Mesendoderm (in vitro differentiated cells): Measurements from ENCODE around the gene HCRTR2.
A peak's percentile ranks its signal among the peaks of the same experiment; 100 is the strongest.
"Not testable (repeated sequence)": the region's sequence is repeated elsewhere in the genome, so short reads cannot be mapped to it uniquely, and the experiment has no call there.

Experiments
- DNase-seq: peaks from one replicate; pipeline ENCODE4 v3.0.0; 2013
- H2AK5ac ChIP-seq: 2 replicates; pipeline ENCODE4 v1.6.1; 2013; ENCODE audit warnings: low read length, inconsistent platforms
- H2BK120ac ChIP-seq: 2 replicates; pipeline ENCODE4 v1.6.1; 2013; ENCODE audit warnings: low read depth, mild to moderate bottlenecking, low read length, moderate library complexity, mixed read lengths
- H2BK15ac ChIP-seq: replicated peaks from 2 replicates; pipeline ENCODE4 v1.6.1; 2013; ENCODE audit warnings: low read depth, mild to moderate bottlenecking, moderate library complexity
- H2BK5ac ChIP-seq: 2 replicates; pipeline ENCODE4 v1.6.1; 2013; ENCODE audit warnings: low read length, inconsistent platforms
- H3K18ac ChIP-seq: 2 replicates; pipeline ENCODE4 v1.6.1; 2013; ENCODE audit warnings: mild to moderate bottlenecking, low read length, mixed read lengths
- H3K23ac ChIP-seq: one replicate; pipeline ENCODE4 v1.6.1; 2013; ENCODE audit warnings: low read length
- H3K27ac ChIP-seq: 2 replicates; pipeline ENCODE4 v1.5.1; 2013; ENCODE audit warnings: low read depth, mild to moderate bottlenecking, inconsistent platforms, low read length, moderate library complexity
- H3K27me3 ChIP-seq: 2 replicates; pipeline ENCODE4 v1.6.1; 2013; ENCODE audit warnings: low read length, control low read depth, mild to moderate bottlenecking, inconsistent platforms; ENCODE audit not compliant: insufficient read depth, poor library complexity
- H3K36me3 ChIP-seq: 2 replicates; pipeline ENCODE4 v1.6.1; 2013; ENCODE audit warnings: low read length, inconsistent platforms; ENCODE audit not compliant: control insufficient read depth, insufficient read depth
- H3K4ac ChIP-seq: one replicate; pipeline ENCODE4 v1.6.1; 2013; ENCODE audit warnings: low read depth, mild to moderate bottlenecking, low read length, moderate library complexity
- H3K4me1 ChIP-seq: 2 replicates; pipeline ENCODE4 v1.6.1; 2013; ENCODE audit warnings: low read depth, low read length, inconsistent platforms; ENCODE audit not compliant: control insufficient read depth
- H3K4me2 ChIP-seq: 2 replicates; pipeline ENCODE4 v1.6.1; 2013; ENCODE audit warnings: low read length
- H3K4me3 ChIP-seq: 2 replicates; pipeline ENCODE4 v1.5.1; 2013; ENCODE audit warnings: mild to moderate bottlenecking, low read length
- H3K56ac ChIP-seq: one replicate; pipeline ENCODE4 v1.6.1; 2013; ENCODE audit warnings: low read length
- H3K79me1 ChIP-seq: 2 replicates; pipeline ENCODE4 v1.6.1; 2013; ENCODE audit warnings: low read length, inconsistent platforms
- H3K79me2 ChIP-seq: 2 replicates; pipeline ENCODE4 v1.6.1; 2013; ENCODE audit warnings: mild to moderate bottlenecking, low read length; ENCODE audit not compliant: control insufficient read depth, insufficient read depth
- H3K9ac ChIP-seq: 2 replicates; pipeline ENCODE4 v1.6.1; 2013; ENCODE audit warnings: low read length, inconsistent platforms
- H4K5ac ChIP-seq: one replicate; pipeline ENCODE4 v1.6.1; 2013; ENCODE audit warnings: low read length
- H4K8ac ChIP-seq: one replicate; pipeline ENCODE4 v1.6.1; 2013; ENCODE audit warnings: low read depth, mild to moderate bottlenecking, control low read depth, low read length, moderate library complexity
- WGBS: extraction: QIAGEN DNeasy Blood & Tissue Kit; methylation state at CpG from one replicate; pipeline ENCODE4 v1.1.7; 2013; ENCODE audit warnings: low lambda C conversion rate, missing lambda C conversion rate; ENCODE audit not compliant: insufficient coverage; ENCODE audit errors: extremely low coverage; 5-methylcytosine and 5-hydroxymethylcytosine counted together

Gene HCRTR2

DNA sequence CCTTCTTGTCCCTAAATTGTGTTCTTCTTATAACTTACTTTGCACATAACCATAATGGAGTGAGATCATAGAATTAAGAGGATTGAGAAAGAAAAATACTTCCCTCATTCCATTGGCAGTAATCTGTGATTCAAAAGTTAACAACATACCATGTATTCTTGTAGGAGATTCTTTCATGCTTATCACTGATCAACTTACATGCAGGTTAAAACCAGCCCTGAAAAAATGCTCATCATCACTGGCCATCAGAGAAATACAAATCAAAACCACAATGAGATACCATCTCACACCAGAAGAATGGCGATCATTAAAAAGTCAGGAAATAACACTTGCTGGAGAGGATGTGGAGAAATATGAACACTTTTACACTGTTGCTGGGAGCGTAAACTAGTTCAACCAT is 116.4 kb downstream of the HCRTR2 start:
- no peak overlapping the region for H4K8ac ChIP-seq
- H3K9ac ChIP-seq: no peak overlapping the region
- H3K4me1 ChIP-seq: no peaks in the 10 kb centered on the region
- no peak overlapping the region for H2BK120ac ChIP-seq
- WGBS: no CpG with 5 or more reads among the region's 2 CpGs
- no peaks in the 10 kb centered on the region for H3K27me3 ChIP-seq
- no peak overlapping the region for H3K23ac ChIP-seq
- H2BK15ac ChIP-seq: no peak overlapping the region
- no peak overlapping the region for H3K4me2 ChIP-seq
- H3K4me3 ChIP-seq: no peak overlapping the region
- no peak overlapping the region for H4K5ac ChIP-seq
- no peak overlapping the region for H2BK5ac ChIP-seq
- no peak for DNase-seq
- H2AK5ac ChIP-seq: no peak overlapping the region
- H3K79me1 ChIP-seq: no peaks in the 10 kb centered on the region
- H3K36me3 ChIP-seq: no peaks in the 10 kb centered on the region
- no peak overlapping the region for H3K18ac ChIP-seq
- no peak overlapping the region for H3K4ac ChIP-seq
- H3K79me2 ChIP-seq: no peaks in the 10 kb centered on the region
- H3K27ac ChIP-seq: no peak overlapping the region
- no peak overlapping the region for H3K56ac ChIP-seq

DNA sequence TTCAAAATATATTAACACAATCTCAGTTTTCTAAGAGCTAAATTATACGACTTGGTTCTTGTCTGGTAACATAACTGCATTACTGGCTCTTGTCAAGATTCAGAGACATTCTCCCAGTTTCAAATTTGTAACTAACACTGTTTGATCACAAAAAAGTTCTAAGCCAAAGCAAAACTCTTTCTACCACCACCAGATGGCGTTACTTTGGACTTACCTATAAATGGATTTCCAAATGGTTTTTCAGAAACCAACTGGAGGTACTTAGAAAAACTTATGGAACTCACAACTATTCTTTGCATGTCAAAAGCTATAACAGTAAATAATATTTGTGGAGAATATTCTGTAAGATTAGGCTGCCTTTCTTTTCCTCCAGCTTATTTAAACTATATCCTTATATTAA is 118.8 kb downstream of the HCRTR2 start:
- H3K79me1 ChIP-seq: no peaks in the 10 kb centered on the region
- no CpG with 5 or more reads among the region's 2 CpGs for WGBS
- no peak overlapping the region for H3K9ac ChIP-seq
- no peak overlapping the region for H2BK5ac ChIP-seq
- no peak overlapping the region for H3K4me3 ChIP-seq
- H3K79me2 ChIP-seq: no peaks in the 10 kb centered on the region
- no peak overlapping the region for H2BK120ac ChIP-seq
- no peak overlapping the region for H3K23ac ChIP-seq
- H3K18ac ChIP-seq: no peak overlapping the region
- no peak overlapping the region for H3K27ac ChIP-seq
- no peaks in the 10 kb centered on the region for H3K27me3 ChIP-seq
- H3K4ac ChIP-seq: no peak overlapping the region
- H4K5ac ChIP-seq: no peak overlapping the region
- no peak overlapping the region for H2BK15ac ChIP-seq
- H3K36me3 ChIP-seq: no peaks in the 10 kb centered on the region
- no peaks in the 10 kb centered on the region for H3K4me1 ChIP-seq
- H3K56ac ChIP-seq: no peak overlapping the region
- H3K4me2 ChIP-seq: no peak overlapping the region
- H4K8ac ChIP-seq: no peak overlapping the region
- H2AK5ac ChIP-seq: no peak overlapping the region
- DNase-seq: peak; percentile 37

DNA sequence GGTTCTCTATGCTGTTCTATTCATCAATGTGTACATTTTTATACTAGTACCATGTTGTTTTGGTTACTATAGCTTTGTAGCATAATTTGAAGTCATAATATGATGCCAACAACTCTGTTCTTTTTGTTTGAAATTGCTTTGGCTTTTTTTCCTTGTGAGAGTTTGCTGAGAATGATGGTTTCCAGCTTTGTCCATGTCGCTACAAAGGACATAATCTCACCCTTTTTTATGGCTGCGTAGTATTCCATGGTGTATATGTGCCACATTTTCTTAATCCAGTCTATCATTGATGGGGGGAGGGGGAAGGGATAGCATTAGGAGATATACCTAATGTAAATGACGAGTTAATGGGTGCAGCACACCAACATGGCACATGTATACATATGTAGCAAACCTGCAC is 122.9 kb downstream of the HCRTR2 start:
- not testable (repeated sequence) for H3K56ac ChIP-seq, H3K18ac ChIP-seq, H3K9ac ChIP-seq, H4K5ac ChIP-seq, H2AK5ac ChIP-seq, H3K36me3 ChIP-seq, H3K27ac ChIP-seq, H3K27me3 ChIP-seq, H3K4ac ChIP-seq, H3K4me2 ChIP-seq, H2BK120ac ChIP-seq, H2BK15ac ChIP-seq, H3K4me1 ChIP-seq, H3K4me3 ChIP-seq, H3K23ac ChIP-seq, H4K8ac ChIP-seq, H3K79me1 ChIP-seq, H2BK5ac ChIP-seq, H3K79me2 ChIP-seq, DNase-seq
- no CpG with 5 or more reads among the region's 3 CpGs for WGBS

DNA sequence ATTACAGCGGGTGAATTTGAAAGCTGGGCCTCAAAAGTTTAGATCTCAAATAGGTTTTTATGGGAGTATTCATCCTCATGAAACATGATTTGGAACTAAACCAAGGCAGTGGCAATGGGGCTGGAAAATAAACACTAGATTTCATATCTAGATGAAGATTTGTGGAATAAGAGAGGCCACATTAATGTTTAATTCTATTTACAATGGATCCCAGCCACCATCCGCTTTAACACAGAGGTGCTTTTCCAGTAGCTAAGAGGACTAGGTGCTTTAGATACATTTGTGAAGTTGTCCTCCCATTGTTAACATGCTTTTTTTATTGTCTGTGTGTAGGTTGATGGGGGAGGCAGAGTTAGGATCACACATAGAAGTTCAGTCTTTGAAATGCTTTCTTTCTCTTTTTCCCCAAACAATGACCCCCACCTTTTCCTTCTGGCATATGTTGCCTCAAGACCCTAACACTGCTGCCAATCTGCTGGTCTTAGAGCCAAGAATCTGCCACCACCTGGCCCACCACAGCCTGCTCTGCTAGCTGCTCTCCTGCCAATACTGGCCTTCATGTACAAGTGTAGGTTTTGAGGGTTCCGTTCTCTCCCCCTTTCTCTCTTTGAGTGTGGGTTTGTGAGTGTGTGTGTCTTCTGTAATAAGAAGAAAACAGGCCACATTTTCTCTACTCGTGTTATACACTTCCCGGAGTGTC is 125.1 kb downstream of the HCRTR2 start:
- no peak overlapping the region for H2AK5ac ChIP-seq
- no peaks in the 10 kb centered on the region for H3K79me2 ChIP-seq
- H3K27ac ChIP-seq: no peak overlapping the region
- H3K79me1 ChIP-seq: no peaks in the 10 kb centered on the region
- no CpG with 5 or more reads among the region's 5 CpGs for WGBS
- no peak for DNase-seq
- H3K36me3 ChIP-seq: no peaks in the 10 kb centered on the region
- H2BK15ac ChIP-seq: no peak overlapping the region
- H3K4me3 ChIP-seq: no peak overlapping the region
- H3K4me1 ChIP-seq: no peaks in the 10 kb centered on the region
- no peak overlapping the region for H3K18ac ChIP-seq
- H3K56ac ChIP-seq: no peak overlapping the region
- H3K9ac ChIP-seq: no peak overlapping the region
- H2BK5ac ChIP-seq: no peak overlapping the region
- H4K8ac ChIP-seq: no peak overlapping the region
- no peak overlapping the region for H2BK120ac ChIP-seq
- H4K5ac ChIP-seq: no peak overlapping the region
- no peak overlapping the region for H3K23ac ChIP-seq
- no peak overlapping the region for H3K4ac ChIP-seq
- no peak overlapping the region for H3K4me2 ChIP-seq
- H3K27me3 ChIP-seq: no peaks in the 10 kb centered on the region

DNA sequence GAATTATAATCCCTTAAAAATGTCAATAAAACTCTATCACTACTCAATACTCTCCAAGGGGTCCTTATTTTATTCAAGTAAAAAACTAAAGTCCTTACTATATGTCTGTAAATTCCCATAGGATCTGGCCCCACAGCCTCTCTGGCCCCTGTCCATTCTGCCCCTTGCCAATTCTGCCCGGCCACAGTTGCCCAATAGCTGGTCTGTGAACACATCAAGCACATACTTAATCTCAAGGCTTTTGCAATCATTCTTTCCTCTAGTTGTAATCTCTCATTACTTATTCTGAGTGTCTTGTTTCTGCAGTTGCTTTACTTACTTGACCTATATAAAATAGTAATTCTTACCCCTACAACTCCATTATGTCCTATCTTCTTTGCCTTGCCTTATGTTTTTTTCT is 130.4 kb downstream of the HCRTR2 start:
- Histone ChIP-seq H3K23ac (no peak overlapping the region), H2BK5ac (no peak overlapping the region), H3K79me1 (no peaks in the 10 kb centered on the region), H3K18ac (no peak overlapping the region), H3K27me3 (no peaks in the 10 kb centered on the region), H4K8ac (no peak overlapping the region), H3K56ac (no peak overlapping the region), H2AK5ac (no peak overlapping the region), H2BK15ac (no peak overlapping the region), H3K4me1 (no peaks in the 10 kb centered on the region), H4K5ac (no peak overlapping the region), H3K36me3 (no peaks in the 10 kb centered on the region), H2BK120ac (no peak overlapping the region), H3K4ac (no peak overlapping the region), H3K4me3 (no peak overlapping the region), H3K4me2 (no peak overlapping the region), H3K79me2 (no peaks in the 10 kb centered on the region), H3K27ac (no peak overlapping the region), H3K9ac (no peak overlapping the region)
- WGBS: no CpG with 5 or more reads among the region's 1 CpG
- DNase-seq: no peak

- H3K9ac ChIP-seq: no peak overlapping the region
- H3K79me2 ChIP-seq: no peaks in the 10 kb centered on the region
- no peak overlapping the region for H3K23ac ChIP-seq
- H3K27ac ChIP-seq: no peak overlapping the region
- no peaks in the 10 kb centered on the region for H3K4me1 ChIP-seq
- H2AK5ac ChIP-seq: no peak overlapping the region
- H3K18ac ChIP-seq: no peak overlapping the region
- H4K8ac ChIP-seq: no peak overlapping the region
- no peak overlapping the region for H3K4me2 ChIP-seq
- no peak overlapping the region for H2BK5ac ChIP-seq
- no peaks in the 10 kb centered on the region for H3K27me3 ChIP-seq
- H2BK120ac ChIP-seq: no peak overlapping the region
- H4K5ac ChIP-seq: no peak overlapping the region
- DNase-seq: peak; percentile 46
- H3K36me3 ChIP-seq: no peaks in the 10 kb centered on the region
- no peaks in the 10 kb centered on the region for H3K79me1 ChIP-seq
- H3K56ac ChIP-seq: no peak overlapping the region
- no peak overlapping the region for H3K4me3 ChIP-seq
- no peak overlapping the region for H2BK15ac ChIP-seq
- H3K4ac ChIP-seq: no peak overlapping the region
Measured at GRCh38 chr6:55319961-55320695, 145.8 kb downstream of the HCRTR2 start.
